K562 (cell line): ENCODE results near the gene FETUB. TPM values are rescaled to one million over a fixed set of nuclear protein-coding genes. Genes with fewer than 3 reads are reported as not detected.
A peak's percentile ranks its signal among the peaks of the same experiment; 100 is the strongest.

ENCODE experiments used
- ATAC-seq: fragments of 200-7000 bp; cut with Tn5 transposase; 3 replicates; pipeline ENCODE4 v1.9.1; 2020; ENCODE audit warnings: moderate library complexity
- BruUV-seq: library from RNA; stranded (reverse); fragments of 400-500 nt; replicated peaks from 2 replicates; lab custom pipeline; 2021; lab: Mats Ljungman, UMichigan
- CTCF ChIA-PET: fragments of 300-600 bp; formaldehyde crosslinking; extraction: SDS; loops from one replicate; lab custom pipeline; 2021; ENCODE audit warnings: low intra/inter-chr PET ratio; lab: Yijun Ruan, JAX
- POLR2A ChIA-PET: fragments of 300-600, 350-650 bp; sonication (Branson Sonifier 250); formaldehyde crosslinking; extraction: SDS; loops from one replicate; lab custom pipeline; 2021; ENCODE audit warnings: antibody characterized with exemption, inconsistent platforms; lab: Yijun Ruan, JAX
- DNase-seq, 4 experiments: peaks; one replicate each; pipeline versions ENCODE4 v3.0.0 to v3.0.0-alpha.2; 2011 to 2018; ENCODE audit warnings: low spot score in 3 of 4, mixed read lengths in 3 of 4; ENCODE audit errors: extremely low read depth in 1 of 4
- FAIRE-seq: peaks from 2 replicates; lab custom pipeline; 2011; peaks lifted over from hg19 to GRCh38; lab: Jason Lieb, UNC
- H2AFZ ChIP-seq: 2 replicates; pipeline ENCODE4 v1.6.0; 2011; ENCODE audit warnings: low read depth, low read length, control low read depth, inconsistent platforms
- H3K27ac ChIP-seq: fragments of 200-600 bp; 3 replicates; pipeline ENCODE4 v1.8.0; 2011; ENCODE audit warnings: low read depth, mild to moderate bottlenecking, control low read depth, inconsistent platforms, low read length, moderate library complexity, mixed read lengths; ENCODE audit errors: extremely low read depth
- H3K27me3 ChIP-seq, 2 experiments: fragments of 300-600 bp in 1 of 2; 2 replicates in 1 of 2; 3 replicates in 1 of 2; pipeline versions ENCODE4 v1.6.0 to v1.8.0; 2011; ENCODE audit warnings: inconsistent platforms in 2 of 2, low read length in 2 of 2, mild to moderate bottlenecking in 1 of 2, mixed read lengths in 1 of 2, moderate library complexity in 1 of 2; ENCODE audit not compliant: control insufficient read depth in 2 of 2, insufficient read depth in 2 of 2
- H3K36me3 ChIP-seq: fragments of 300-600 bp; 3 replicates; pipeline ENCODE4 v1.8.0; 2011; ENCODE audit warnings: mild to moderate bottlenecking, low read length, inconsistent platforms; ENCODE audit not compliant: control insufficient read depth, insufficient read depth
- H3K4me1 ChIP-seq, 2 experiments: fragments of 200-600 bp in 1 of 2; replicated peaks in 1 of 2; 2 replicates in 1 of 2; 3 replicates in 1 of 2; pipeline versions ENCODE4 v1.5.1 to v1.8.0; 2011; ENCODE audit warnings: inconsistent platforms in 2 of 2, low read length in 2 of 2, mild to moderate bottlenecking in 1 of 2, mixed read lengths in 1 of 2, moderate library complexity in 1 of 2; ENCODE audit not compliant: control insufficient read depth in 2 of 2, insufficient read depth in 2 of 2
- H3K4me2 ChIP-seq: 2 replicates; pipeline ENCODE4 v1.6.1; 2011; ENCODE audit warnings: low read length, control low read depth, inconsistent platforms, mixed read lengths; ENCODE audit not compliant: insufficient read depth
- H3K4me3 ChIP-seq: fragments of 200-600 bp; sonication (generic), shearing (Covaris generic); 2 replicates; pipeline ENCODE4 v1.5.1; 2016; ENCODE audit warnings: control low read depth, inconsistent platforms
- H3K79me2 ChIP-seq: fragments of 200-600 bp; 3 replicates; pipeline ENCODE4 v1.8.0; 2011; ENCODE audit warnings: low read length, inconsistent platforms; ENCODE audit not compliant: control insufficient read depth, insufficient read depth
- H3K9ac ChIP-seq, 2 experiments: 2 replicates each; pipeline versions ENCODE4 v1.6.0 to v1.6.1; 2011; ENCODE audit warnings: low read depth in 2 of 2, low read length in 2 of 2, control low read depth in 1 of 2, inconsistent platforms in 1 of 2, mild to moderate bottlenecking in 1 of 2, mixed read lengths in 1 of 2; ENCODE audit not compliant: insufficient read depth in 1 of 2
- H3K9me1 ChIP-seq: one replicate; pipeline ENCODE4 v1.6.0; 2011; ENCODE audit warnings: inconsistent platforms, mild to moderate bottlenecking, low read length, moderate library complexity; ENCODE audit not compliant: control insufficient read depth, insufficient read depth
- H3K9me3 ChIP-seq: replicated peaks from 2 replicates; pipeline ENCODE4 v1.5.1; 2011; ENCODE audit warnings: low read depth, low read length, inconsistent platforms; ENCODE audit not compliant: control insufficient read depth, insufficient read depth
- H4K20me1 ChIP-seq: replicated peaks from 2 replicates; pipeline ENCODE4 v1.6.1; 2011; ENCODE audit warnings: low read length, inconsistent platforms, mixed read lengths; ENCODE audit not compliant: control insufficient read depth, insufficient read depth
- ELF1 ChIP-seq: fragments of 200-800 bp; sonication (Bioruptor generic); IDR thresholded peaks from 2 replicates; pipeline ENCODE4 v1.6.1; 2016; ENCODE audit warnings: missing genetic modification characterization, missing compliant biosample characterization
- MITF ChIP-seq: IDR thresholded peaks from 2 replicates; pipeline ENCODE4 v1.6.1; 2014; ENCODE audit warnings: antibody characterized with exemption
- STAT5A ChIP-seq: IDR thresholded peaks from 2 replicates; pipeline ENCODE4 v1.6.1; 2012; ENCODE audit warnings: low read length, inconsistent platforms, borderline replicate concordance
- ZNF609 ChIP-seq: sonication (generic); formaldehyde crosslinking; IDR thresholded peaks from 2 replicates; pipeline ENCODE4 v1.8.1; 2023; ENCODE audit warnings: missing genetic modification reagents, mild to moderate bottlenecking, borderline replicate concordance
- ZNF644 ChIP-seq: fragments of 200-800 bp; sonication (Bioruptor generic); IDR thresholded peaks from 2 replicates; pipeline ENCODE4 v1.6.1; 2016; ENCODE audit warnings: low read depth, missing genetic modification characterization, missing compliant biosample characterization
- WGBS: fragments of 100-300 bp; shearing (Covaris generic); methylation state at CpG from one replicate; pipeline ENCODE4 v1.1.6; 2016; ENCODE audit warnings: low coverage, mixed read lengths; ENCODE audit not compliant: insufficient coverage; ENCODE audit errors: missing lambda C conversion rate; 5-methylcytosine and 5-hydroxymethylcytosine counted together
- in situ Hi-C: fragments of 300-500 bp; cut with MboI; formaldehyde crosslinking; loops from 4 replicates; pipeline ENCODE4 v1.15.0; 2018; ENCODE audit warnings: inconsistent platforms, mixed read lengths
- intact Hi-C: fragments of 100-400 bp; cut with micrococcal nuclease; formaldehyde crosslinking; loops from 2 replicates; pipeline ENCODE4 v1.14.2; 2022
- polyA plus RNA-seq, 8 experiments: library from polyadenylated mRNA; depleted of rRNA in 4 of 8; stranded (reverse) in 5 of 8; unstranded in 3 of 8; fragments of >200 nt; fragmentation: Nextera tagmentation in 2 of 8; fragmentation: Illumina TruSeq in 1 of 8; extraction: Ambion mirVana in 2 of 8; extraction: Trizol in 1 of 8; gene quantifications; 2 replicates each; pipeline versions ENCODE4 v1.2.1 to v1.2.3, GENCODE V29; 2011 to 2014; ENCODE audit warnings: inconsistent platforms in 1 of 8, missing spikeins in 1 of 8
- total RNA-seq, 7 experiments: library from RNA; depleted of rRNA in 6 of 7; stranded (reverse); fragments of >200 nt in 6 of 7; fragmentation: Illumina TruSeq in 2 of 7; extraction: Trizol in 2 of 7; gene quantifications; 2 replicates each; pipeline versions ENCODE4 v1.2.1 to v1.2.3, GENCODE V29; 2011 to 2021; ENCODE audit warnings: low replicate concordance in 1 of 7
- TF ChIP-seq, protein P1 (sequence below): sonication (generic); formaldehyde crosslinking; IDR thresholded peaks from 2 replicates; pipeline ENCODE4 v1.8.0; 2022; ENCODE audit warnings: mild to moderate bottlenecking, missing genetic modification reagents
- TF ChIP-seq, protein P2 (sequence below): sonication (generic); formaldehyde crosslinking; IDR thresholded peaks from 2 replicates; pipeline ENCODE4 v1.8.1; 2023; ENCODE audit warnings: mild to moderate bottlenecking, missing genetic modification reagents, moderate library complexity

FETUB gene
- total and polyA plus RNA-seq, 9 of the 15 experiments (the other 6 are each of a cell fraction or from before 2014, with no cell fraction given) = not detected

DNA sequence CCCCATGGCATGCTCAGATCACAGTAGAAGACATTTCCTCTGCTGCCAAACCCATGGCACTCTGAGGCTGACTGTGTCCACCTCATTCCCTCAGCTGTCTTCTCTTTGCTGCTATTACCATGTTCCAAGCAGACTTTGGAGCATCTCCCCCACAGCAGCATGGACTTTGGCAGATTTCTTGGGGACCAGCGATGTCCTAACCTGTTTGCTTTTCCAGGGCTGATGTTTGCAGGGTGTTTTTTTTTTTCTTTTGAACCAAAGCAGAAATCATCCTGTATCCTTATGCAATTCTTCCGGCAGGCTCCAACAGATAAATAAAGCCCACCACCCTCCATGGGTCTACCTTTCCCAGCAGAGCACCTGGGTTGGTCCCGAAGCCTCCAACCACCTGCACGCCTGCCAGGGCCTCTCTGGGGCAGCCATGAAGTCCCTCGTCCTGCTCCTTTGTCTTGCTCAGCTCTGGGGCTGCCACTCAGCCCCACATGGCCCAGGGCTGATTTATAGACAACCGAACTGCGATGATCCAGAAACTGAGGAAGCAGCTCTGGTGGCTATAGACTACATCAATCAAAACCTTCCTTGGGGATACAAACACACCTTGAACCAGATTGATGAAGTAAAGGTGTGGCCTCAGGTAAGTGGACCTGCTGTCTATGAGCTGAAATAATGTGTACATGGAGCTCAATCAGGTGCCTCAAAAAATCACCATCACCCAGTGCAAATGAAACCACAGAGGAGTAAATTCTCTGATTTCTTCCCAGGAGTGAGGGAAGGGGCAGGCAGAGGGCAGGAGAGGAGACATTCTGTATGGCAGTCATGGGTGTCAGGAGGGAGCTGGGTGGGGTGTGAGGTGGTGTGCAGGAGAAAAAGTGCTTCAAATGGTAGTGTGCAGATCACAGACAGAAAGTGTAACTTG, 27.2 kb upstream of the FETUB start, which contains the start of gene AHSG:
AHSG (plus strand) TSS at position 340 of the 916 bp plus-strand sequence; CDS start at position 422, 82 bp downstream.
- H4K20me1 ChIP-seq = no peaks in the 10 kb centered on the region
- in situ Hi-C loops (loop anchor here (10.0 kb wide), 1 partner anchor 142 kb away; no protein-coding TSS in a partner anchor), intact Hi-C loops (loop anchor here (10.0 kb wide), 2 partner anchors 68 to 552 kb away; partner anchors contain the start of gene CRYGS)
- no peak within 1 kb of the TSS for H3K4me3 ChIP-seq
- H3K9me1 ChIP-seq = no peaks in the 10 kb centered on the region
- ChIA-PET POLR2A (interaction anchor here (0.5 to 1.5 kb wide), 5 partner anchors 26 to 215 kb away, joined by 3 to 6 read pairs (median 3); partner anchors contain the start of gene EIF4A2), CTCF (no interaction called here)
- H3K27me3 ChIP-seq = peaks cover 9 to 37% of the 10 kb centered on the region in 2 experiments; a peak in 4 of 5 replicates
- H3K79me2 ChIP-seq = no peaks in the 10 kb centered on the region
- no peaks in the 10 kb centered on the region for H3K36me3 ChIP-seq
- H3K4me2 ChIP-seq = no peak within 1 kb of the TSS
- FAIRE-seq (no peak), DNase-seq (no peak), ATAC-seq (no peak)
- WGBS = 5% methylated on average over 7 of the region's 7 CpGs
- H3K9me3 ChIP-seq = no peaks in the 10 kb centered on the region
- BruUV-seq = no TSS peak
- peak within 1 kb of the TSS in 1 of 2 experiments; percentile 20; a peak in 1 of 4 replicates for H3K9ac ChIP-seq
- peaks cover 3 to 10% of the 10 kb centered on the region in 2 experiments; a peak in 3 of 5 replicates for H3K4me1 ChIP-seq
- no peak within 1 kb of the TSS for H3K27ac ChIP-seq
- H2AFZ ChIP-seq = no peak within 1 kb of the TSS
- TF ChIP-seq ELF1 (tag) (no peak), ZNF609 (CRISPR knock-in tag) (no peak), STAT5A (no peak), MITF (no peak), ZNF644 (tag) (no peak)
- TF ChIP-seq, protein P1, sequence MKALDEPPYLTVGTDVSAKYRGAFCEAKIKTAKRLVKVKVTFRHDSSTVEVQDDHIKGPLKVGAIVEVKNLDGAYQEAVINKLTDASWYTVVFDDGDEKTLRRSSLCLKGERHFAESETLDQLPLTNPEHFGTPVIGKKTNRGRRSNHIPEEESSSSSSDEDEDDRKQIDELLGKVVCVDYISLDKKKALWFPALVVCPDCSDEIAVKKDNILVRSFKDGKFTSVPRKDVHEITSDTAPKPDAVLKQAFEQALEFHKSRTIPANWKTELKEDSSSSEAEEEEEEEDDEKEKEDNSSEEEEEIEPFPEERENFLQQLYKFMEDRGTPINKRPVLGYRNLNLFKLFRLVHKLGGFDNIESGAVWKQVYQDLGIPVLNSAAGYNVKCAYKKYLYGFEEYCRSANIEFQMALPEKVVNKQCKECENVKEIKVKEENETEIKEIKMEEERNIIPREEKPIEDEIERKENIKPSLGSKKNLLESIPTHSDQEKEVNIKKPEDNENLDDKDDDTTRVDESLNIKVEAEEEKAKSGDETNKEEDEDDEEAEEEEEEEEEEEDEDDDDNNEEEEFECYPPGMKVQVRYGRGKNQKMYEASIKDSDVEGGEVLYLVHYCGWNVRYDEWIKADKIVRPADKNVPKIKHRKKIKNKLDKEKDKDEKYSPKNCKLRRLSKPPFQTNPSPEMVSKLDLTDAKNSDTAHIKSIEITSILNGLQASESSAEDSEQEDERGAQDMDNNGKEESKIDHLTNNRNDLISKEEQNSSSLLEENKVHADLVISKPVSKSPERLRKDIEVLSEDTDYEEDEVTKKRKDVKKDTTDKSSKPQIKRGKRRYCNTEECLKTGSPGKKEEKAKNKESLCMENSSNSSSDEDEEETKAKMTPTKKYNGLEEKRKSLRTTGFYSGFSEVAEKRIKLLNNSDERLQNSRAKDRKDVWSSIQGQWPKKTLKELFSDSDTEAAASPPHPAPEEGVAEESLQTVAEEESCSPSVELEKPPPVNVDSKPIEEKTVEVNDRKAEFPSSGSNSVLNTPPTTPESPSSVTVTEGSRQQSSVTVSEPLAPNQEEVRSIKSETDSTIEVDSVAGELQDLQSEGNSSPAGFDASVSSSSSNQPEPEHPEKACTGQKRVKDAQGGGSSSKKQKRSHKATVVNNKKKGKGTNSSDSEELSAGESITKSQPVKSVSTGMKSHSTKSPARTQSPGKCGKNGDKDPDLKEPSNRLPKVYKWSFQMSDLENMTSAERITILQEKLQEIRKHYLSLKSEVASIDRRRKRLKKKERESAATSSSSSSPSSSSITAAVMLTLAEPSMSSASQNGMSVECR (CRISPR knock-in tag) = no peak
- TF ChIP-seq, protein P2, sequence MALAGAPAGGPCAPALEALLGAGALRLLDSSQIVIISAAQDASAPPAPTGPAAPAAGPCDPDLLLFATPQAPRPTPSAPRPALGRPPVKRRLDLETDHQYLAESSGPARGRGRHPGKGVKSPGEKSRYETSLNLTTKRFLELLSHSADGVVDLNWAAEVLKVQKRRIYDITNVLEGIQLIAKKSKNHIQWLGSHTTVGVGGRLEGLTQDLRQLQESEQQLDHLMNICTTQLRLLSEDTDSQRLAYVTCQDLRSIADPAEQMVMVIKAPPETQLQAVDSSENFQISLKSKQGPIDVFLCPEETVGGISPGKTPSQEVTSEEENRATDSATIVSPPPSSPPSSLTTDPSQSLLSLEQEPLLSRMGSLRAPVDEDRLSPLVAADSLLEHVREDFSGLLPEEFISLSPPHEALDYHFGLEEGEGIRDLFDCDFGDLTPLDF (CRISPR knock-in tag) = no peak
